H1 (cell line): ENCODE measurements around the gene KRT8. TPM values are rescaled to one million over a fixed set of nuclear protein-coding genes. Genes with fewer than 3 reads are reported as not detected.
A peak's percentile ranks its signal among the peaks of the same experiment; 100 is the strongest.

Source experiments
- CTCF ChIA-PET: fragments of 300-600 bp; sonication (Branson Sonifier 250); formaldehyde crosslinking; loops from one replicate; lab custom pipeline; 2021; ENCODE audit not compliant: partially characterized antibody; lab: Charles Lee
- POLR2A ChIA-PET: fragments of 300-600 bp; sonication (Branson Sonifier 250); formaldehyde crosslinking; loops from one replicate; lab custom pipeline; 2021; ENCODE audit warnings: inconsistent platforms; ENCODE audit not compliant: partially characterized antibody; lab: Charles Lee
- DNase-seq, 2 experiments: peaks; one replicate each; pipeline versions ENCODE4 v3.0.0 to v3.0.0-alpha.2; 2010 to 2022; ENCODE audit warnings: low spot score in 2 of 2, low read depth in 1 of 2, mixed read lengths in 1 of 2
- FAIRE-seq: peaks from 2 replicates; lab custom pipeline; 2011; peaks lifted over from hg19 to GRCh38; lab: Jason Lieb, UNC
- H2AFZ ChIP-seq: 2 replicates; pipeline ENCODE4 v1.8.1; 2012; ENCODE audit warnings: low read length, inconsistent platforms
- H2AK5ac ChIP-seq: 2 replicates; pipeline ENCODE4 v1.6.1; 2013; ENCODE audit warnings: low read depth, low read length
- H2BK120ac ChIP-seq: replicated peaks from 2 replicates; pipeline ENCODE3; 2013; ENCODE audit warnings: low read depth, low read length, inconsistent platforms
- H2BK12ac ChIP-seq: 2 replicates; pipeline ENCODE4 v1.6.1; 2013; ENCODE audit warnings: low read depth, low read length
- H2BK15ac ChIP-seq: 2 replicates; pipeline ENCODE4 v1.6.1; 2013; ENCODE audit warnings: low read length
- H2BK20ac ChIP-seq: 2 replicates; pipeline ENCODE4 v1.6.1; 2013; ENCODE audit warnings: low read length
- H2BK5ac ChIP-seq: 2 replicates; pipeline ENCODE4 v1.6.1; 2013; ENCODE audit warnings: low read depth, low read length
- H3K14ac ChIP-seq: 2 replicates; pipeline ENCODE4 v1.6.1; 2013; ENCODE audit warnings: inconsistent platforms; ENCODE audit not compliant: insufficient read length
- H3K18ac ChIP-seq: 2 replicates; pipeline ENCODE4 v1.6.1; 2013; ENCODE audit warnings: low read length; ENCODE audit errors: extremely low read depth
- H3K23ac ChIP-seq: 2 replicates; pipeline ENCODE4 v1.6.1; 2013; ENCODE audit warnings: inconsistent platforms; ENCODE audit not compliant: insufficient read length
- H3K23me2 ChIP-seq: 2 replicates; pipeline ENCODE4 v1.6.1; 2013; ENCODE audit warnings: low read depth, low read length
- H3K27ac ChIP-seq: 2 replicates; pipeline ENCODE4 v1.6.1; 2011; ENCODE audit warnings: low read depth, low read length, inconsistent platforms
- H3K27me3 ChIP-seq, 4 experiments: replicated peaks in 1 of 4; 1 replicate in 1 of 4; 2 replicates in 3 of 4; pipeline versions ENCODE4 v1.6.1 to v1.8.1; 2011 to 2013; ENCODE audit warnings: low read length in 3 of 4, mild to moderate bottlenecking in 3 of 4, inconsistent platforms in 2 of 4, mixed read lengths in 2 of 4, moderate library complexity in 1 of 4; ENCODE audit not compliant: control insufficient read depth in 3 of 4, insufficient read depth in 3 of 4; ENCODE audit errors: extremely low read depth in 1 of 4
- H3K36me3 ChIP-seq, 4 experiments: 2 replicates each; pipeline versions ENCODE4 v1.6.1 to v1.8.1; 2011 to 2013; ENCODE audit warnings: mild to moderate bottlenecking in 4 of 4, low read length in 3 of 4, moderate library complexity in 2 of 4, control low read depth in 1 of 4, inconsistent platforms in 1 of 4; ENCODE audit not compliant: insufficient read depth in 4 of 4, control insufficient read depth in 2 of 4
- H3K4ac ChIP-seq: replicated peaks from 2 replicates; pipeline ENCODE3; 2013; ENCODE audit warnings: low read length, low read depth, mixed read lengths, inconsistent platforms; ENCODE audit not compliant: insufficient read length
- H3K4me1 ChIP-seq, 4 experiments: replicated peaks in 1 of 4; 1 replicate in 1 of 4; 2 replicates in 3 of 4; pipeline versions ENCODE4 v1.6.1 to v1.8.1; 2011 to 2013; ENCODE audit warnings: low read length in 3 of 4, inconsistent platforms in 2 of 4, mixed read lengths in 1 of 4; ENCODE audit not compliant: insufficient read depth in 4 of 4, control insufficient read depth in 3 of 4
- H3K4me2 ChIP-seq, 2 experiments: 2 replicates each; pipeline versions ENCODE4 v1.6.1 to v1.8.1; 2011 to 2013; ENCODE audit warnings: low read depth in 2 of 2, low read length in 2 of 2, control low read depth in 1 of 2, inconsistent platforms in 1 of 2, mild to moderate bottlenecking in 1 of 2; ENCODE audit not compliant: insufficient read depth in 1 of 2
- H3K4me3 ChIP-seq, 4 experiments: fragments of 200-600, 300-600 bp in 1 of 4; sonication (generic), shearing (Covaris generic), sonication (Bioruptor Twin) in 1 of 4; 2 replicates each; pipeline versions ENCODE4 v1.5.1 to v1.8.1; 2011 to 2016; ENCODE audit warnings: low read length in 4 of 4, low read depth in 3 of 4, control low read depth in 2 of 4, inconsistent platforms in 2 of 4, mild to moderate bottlenecking in 2 of 4, mixed read lengths in 1 of 4, moderate library complexity in 1 of 4; ENCODE audit not compliant: insufficient read depth in 2 of 4; ENCODE audit errors: extremely low read depth in 1 of 4
- H3K56ac ChIP-seq: replicated peaks from 2 replicates; pipeline ENCODE3; 2013; ENCODE audit warnings: low read depth, mild to moderate bottlenecking, mixed read lengths, low read length, inconsistent platforms; ENCODE audit not compliant: insufficient read length
- H3K79me1 ChIP-seq: 2 replicates; pipeline ENCODE4 v1.6.1; 2013; ENCODE audit warnings: low read depth, low read length, control low read depth
- H3K79me2 ChIP-seq, 2 experiments: 2 replicates each; pipeline versions ENCODE4 v1.6.1 to v1.8.1; 2012 to 2013; ENCODE audit warnings: low read length in 2 of 2, mild to moderate bottlenecking in 2 of 2, inconsistent platforms in 1 of 2; ENCODE audit not compliant: insufficient read depth in 2 of 2, control insufficient read depth in 1 of 2
- H3K9ac ChIP-seq, 4 experiments: replicated peaks in 1 of 4; 1 replicate in 1 of 4; 2 replicates in 3 of 4; pipeline versions ENCODE4 v1.6.1 to v1.8.1; 2011 to 2013; ENCODE audit warnings: low read depth in 3 of 4, low read length in 3 of 4, control low read depth in 2 of 4, mild to moderate bottlenecking in 2 of 4, moderate library complexity in 2 of 4, inconsistent platforms in 1 of 4; ENCODE audit errors: extremely low read depth in 1 of 4
- H3K9me3 ChIP-seq, 2 experiments: 2 replicates each; pipeline versions ENCODE4 v1.6.1 to v1.8.1; 2012 to 2013; ENCODE audit warnings: mild to moderate bottlenecking in 2 of 2, moderate library complexity in 2 of 2, control low read depth in 1 of 2, inconsistent platforms in 1 of 2, low read depth in 1 of 2, low read length in 1 of 2, mixed read lengths in 1 of 2; ENCODE audit not compliant: insufficient read depth in 2 of 2
- H4K20me1 ChIP-seq, 2 experiments: replicated peaks in 1 of 2; 2 replicates each; pipeline versions ENCODE3 to v1.8.1; 2011 to 2013; ENCODE audit warnings: inconsistent platforms in 2 of 2, low read length in 2 of 2, mild to moderate bottlenecking in 1 of 2; ENCODE audit not compliant: insufficient read depth in 2 of 2, control insufficient read depth in 1 of 2
- H4K5ac ChIP-seq: 2 replicates; pipeline ENCODE4 v1.6.1; 2013; ENCODE audit warnings: low read length, low read depth, mixed read lengths, inconsistent platforms; ENCODE audit not compliant: insufficient read length
- H4K8ac ChIP-seq: 2 replicates; pipeline ENCODE4 v1.8.0; 2013; ENCODE audit warnings: mild to moderate bottlenecking, moderate library complexity, low read length, inconsistent platforms; ENCODE audit not compliant: insufficient read depth; ENCODE audit errors: extremely low read depth
- H4K91ac ChIP-seq: replicated peaks from 2 replicates; pipeline ENCODE3; 2013; ENCODE audit warnings: low read length, mixed read lengths, inconsistent platforms; ENCODE audit not compliant: insufficient read length
- CHD2 ChIP-seq: IDR thresholded peaks from 2 replicates; pipeline ENCODE4 v1.6.1; 2012; ENCODE audit warnings: low read length, improper control_type of control experiment
- RXRA ChIP-seq: IDR thresholded peaks from 2 replicates; pipeline ENCODE4 v1.6.1; 2011; ENCODE audit warnings: low read depth, mild to moderate bottlenecking, low read length, moderate library complexity; ENCODE audit not compliant: insufficient read depth
- TEAD4 ChIP-seq: IDR thresholded peaks from 2 replicates; pipeline ENCODE4 v1.6.1; 2012; ENCODE audit warnings: low read depth, low read length, inconsistent platforms, mixed read lengths
- YY1 ChIP-seq: IDR thresholded peaks from 2 replicates; pipeline ENCODE4 v1.6.1; 2011; ENCODE audit warnings: low read depth, mild to moderate bottlenecking, low read length
- polyA plus RNA-seq, 7 experiments: library from polyadenylated mRNA; depleted of rRNA in 3 of 7; stranded (reverse) in 5 of 7; unstranded in 2 of 7; fragments of >200 nt in 5 of 7; fragments of 200-250 nt in 2 of 7; gene quantifications; 1 replicate in 5 of 7; 2 replicates in 1 of 7; 4 replicates in 1 of 7; pipeline versions ENCODE4 v1.2.1 to v1.2.3, GENCODE V29; 2011 to 2013; ENCODE audit warnings: missing spikeins in 2 of 7, mixed read lengths in 2 of 7
- total RNA-seq: library from RNA; stranded (reverse); fragmentation: NEBNext Ultra II Directional; extraction: Animal tissue kit (Norgen Biotek cat#: 25700); gene quantifications from 2 replicates; pipeline ENCODE4 v1.2.1, GENCODE V29; 2021

The KRT8 gene
- total and polyA plus RNA-seq, 2 of the 8 experiments (the other 6 are each of a cell fraction or from before 2014, with no cell fraction given): 280 to 290 TPM

DNA sequence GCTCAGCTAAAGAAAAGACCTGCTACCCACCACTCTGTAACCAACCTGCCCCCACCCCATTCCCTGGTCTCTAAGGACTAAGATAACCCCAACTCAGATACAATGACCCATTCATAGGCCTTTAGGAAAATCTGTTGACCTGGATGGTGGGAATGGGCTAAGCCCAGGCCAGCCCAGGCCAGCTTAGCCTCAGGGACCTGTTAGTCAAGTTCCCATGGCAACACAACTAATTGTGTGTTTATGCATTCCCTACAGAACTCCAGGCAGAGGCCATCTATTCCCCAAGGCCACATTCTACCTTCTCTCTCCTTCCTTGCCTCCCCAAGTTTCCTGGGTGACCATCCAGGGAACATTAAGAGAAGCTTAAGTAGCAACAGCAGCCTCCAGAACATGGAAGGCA lies 16.1 kb upstream of the KRT8 start:
- FAIRE-seq: no peak
- Histone ChIP-seq H3K27ac (no peak overlapping the region), H3K14ac (no peak overlapping the region), H3K27me3 (no peaks in the 10 kb centered on the region), H3K18ac (no peak overlapping the region), H3K4ac (no peak overlapping the region), H3K79me1 (no peaks in the 10 kb centered on the region), H3K9me3 (no peaks in the 10 kb centered on the region), H4K5ac (no peak overlapping the region), H2AK5ac (no peak overlapping the region), H3K79me2 (no peaks in the 10 kb centered on the region), H3K36me3 (no peaks in the 10 kb centered on the region), H2BK5ac (peak overlapping the region; percentile 31; the same call in 1 of the 2 replicates), H3K56ac (no peak overlapping the region), H3K23ac (no peak overlapping the region), H3K4me1 (peaks cover 0 to 16% (median 6%) of the 10 kb centered on the region in 4 experiments; a peak in 5 of 7 replicates), H3K4me2 (no peak overlapping the region), H2BK12ac (no peak overlapping the region), H2BK20ac (no peak overlapping the region), H4K8ac (no peak overlapping the region), H4K91ac (no peak overlapping the region), H2AFZ (no peak overlapping the region), H3K9ac (no peak overlapping the region), H2BK120ac (no peak overlapping the region), H3K4me3 (no peak overlapping the region), H3K23me2 (no peaks in the 10 kb centered on the region), H2BK15ac (no peak overlapping the region), H4K20me1 (no peaks in the 10 kb centered on the region)
- no peak for DNase-seq
- CTCF ChIA-PET: interaction anchor here (0.7 to 13.8 kb wide), 10 partner anchors 10 to 58 kb away, joined by 3 to 197 read pairs (median 4); partner anchors contain the start of gene KRT8
- TF ChIP-seq YY1: no peak
- no peak for TF ChIP-seq CHD2
- TF ChIP-seq TEAD4: no peak
- no peak for TF ChIP-seq RXRA
- POLR2A ChIA-PET: interaction anchor here (0.7 to 8.4 kb wide), 6 partner anchors 11 to 86 kb away, joined by 3 to 75 read pairs (median 5); partner anchors contain the start of genes EIF4B, KRT18 and KRT8
